ENCODE results near the gene TMEM273.

Gene TMEM273

GRCh38 chr10:49175587-49176309 lies 12.4 kb downstream of the TMEM273 start:
- DNase-seq: no peak

GRCh38 chr10:49174926-49175500 lies 13.2 kb downstream of the TMEM273 start:
- DNase-seq: no peak

GRCh38 chr10:49174261-49174925 lies 13.8 kb downstream of the TMEM273 start:
- no peak for DNase-seq

- DNase-seq: no peak
Measured at GRCh38 chr10:49173853-49174252, 14.3 kb downstream of the TMEM273 start.

- no peak for DNase-seq
Measured at GRCh38 chr10:49173201-49173772, 14.9 kb downstream of the TMEM273 start.

GRCh38 chr10:49172777-49173132 lies 15.4 kb downstream of the TMEM273 start:
- DNase-seq: no peak

GRCh38 chr10:49172061-49172776 lies 16.0 kb downstream of the TMEM273 start:
- no peak for DNase-seq

- no peak for DNase-seq
Measured at GRCh38 chr10:49171326-49172060, 16.7 kb downstream of the TMEM273 start.

GRCh38 chr10:49170632-49171325 lies 17.4 kb downstream of the TMEM273 start:
- DNase-seq: no peak

GRCh38 chr10:49169776-49170175 lies 18.4 kb downstream of the TMEM273 start:
- DNase-seq: no peak

- no peak for DNase-seq
Measured at GRCh38 chr10:49168831-49169500, 19.2 kb downstream of the TMEM273 start.

- no peak for DNase-seq
Measured at GRCh38 chr10:49168171-49168540, 20.0 kb downstream of the TMEM273 start.

GRCh38 chr10:49167425-49168170 lies 20.6 kb downstream of the TMEM273 start:
- DNase-seq: no peak

GRCh38 chr10:49166484-49167400 lies 21.4 kb downstream of the TMEM273 start:
- DNase-seq: no peak

- DNase-seq: no peak
Measured at GRCh38 chr10:49165821-49166483, 22.2 kb downstream of the TMEM273 start.

- no peak for DNase-seq
Measured at GRCh38 chr10:49165259-49165658, 22.9 kb downstream of the TMEM273 start.

- DNase-seq: no peak
Measured at GRCh38 chr10:49164559-49165188, 23.5 kb downstream of the TMEM273 start.

GRCh38 chr10:49163741-49164140 lies 24.4 kb downstream of the TMEM273 start:
- DNase-seq: no peak
